ENCODE measurements around the gene CRIP2.

CRIP2 gene

DNA sequence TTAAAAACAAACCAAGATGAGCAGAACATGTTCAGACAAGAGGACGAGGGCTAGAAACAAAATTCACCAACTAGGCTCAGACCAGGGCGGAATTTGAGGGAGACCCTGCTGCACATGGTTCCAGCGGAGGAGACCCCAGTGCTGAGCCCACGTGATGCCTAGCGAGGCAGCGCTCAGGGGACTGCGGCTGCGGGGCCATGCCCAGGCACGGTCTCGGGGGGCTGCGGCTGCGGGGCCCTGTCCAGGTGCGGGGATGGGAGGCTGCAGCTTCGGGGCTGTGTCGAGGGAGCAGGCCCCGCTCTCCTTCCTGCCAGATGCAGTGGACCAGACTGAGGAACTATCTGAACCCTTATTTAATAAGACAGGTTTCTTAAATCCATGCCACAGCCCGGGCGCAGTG lies 12.7 kb upstream of the CRIP2 start:
- no peak for DNase-seq (ENCODE audit: low read depth)

DNA sequence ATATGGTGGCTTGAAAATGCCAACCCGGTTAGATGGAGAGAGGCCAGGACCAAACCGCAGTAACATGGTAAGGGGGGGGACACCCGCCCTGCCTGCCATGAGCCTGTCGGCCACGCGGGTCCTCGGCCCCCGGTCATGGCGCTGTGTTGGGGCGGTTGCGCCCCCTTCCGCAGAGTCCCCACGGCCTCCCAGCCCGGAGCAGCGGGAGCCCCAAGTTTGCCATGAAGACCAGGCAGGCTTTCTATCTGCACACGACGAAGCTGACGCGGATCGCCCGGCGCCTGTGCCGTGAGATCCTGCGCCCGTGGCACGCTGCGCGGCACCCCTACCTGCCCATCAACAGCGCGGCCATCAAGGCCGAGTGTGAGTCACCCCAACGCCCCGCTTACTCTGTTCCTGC lies 10.1 kb upstream of the CRIP2 start:
- no peak for DNase-seq (ENCODE audit: low read depth)

DNA sequence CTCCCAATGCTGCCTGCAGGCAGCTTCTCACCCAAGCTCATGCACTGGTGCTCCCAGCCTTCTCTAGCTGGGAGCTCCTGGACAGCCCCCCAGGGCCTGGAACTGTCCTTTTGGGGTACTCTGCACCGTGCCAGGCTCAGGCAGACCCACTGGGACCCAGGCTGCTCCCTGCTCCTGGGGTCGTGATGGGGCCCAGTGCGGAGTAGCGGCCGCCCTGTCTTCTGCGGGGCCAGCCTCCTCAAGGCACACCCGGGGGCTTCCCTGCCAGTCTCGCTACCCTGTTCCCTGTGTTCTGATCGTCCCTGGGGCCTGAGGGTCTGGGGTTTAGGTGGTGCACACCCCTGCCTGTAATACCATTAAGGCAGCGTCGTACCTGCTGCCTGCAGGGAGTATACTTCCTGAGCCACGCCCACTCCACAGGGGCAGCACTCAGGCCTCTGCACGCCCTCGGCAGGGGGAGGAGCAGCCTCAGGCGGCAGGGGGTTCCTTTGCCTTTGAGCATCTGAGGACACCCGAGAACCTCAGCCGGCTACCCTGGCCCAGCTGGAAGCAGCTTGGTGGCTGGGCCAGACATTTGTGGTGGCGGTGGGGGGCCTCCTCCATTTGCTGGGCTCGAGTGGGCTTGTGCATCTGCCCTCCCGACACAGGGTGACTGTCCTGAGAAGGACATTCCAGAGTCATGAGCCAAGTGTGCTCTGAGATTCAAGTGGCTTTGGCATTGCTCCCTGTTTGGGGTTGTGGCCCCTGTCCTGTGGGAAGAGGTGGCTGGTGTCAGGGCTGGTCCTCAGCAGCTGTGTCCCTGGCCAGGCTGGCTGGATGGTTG lies 9.2 kb upstream of the CRIP2 start:
- DNase-seq (ENCODE audit: low read depth), result no peak

DNA sequence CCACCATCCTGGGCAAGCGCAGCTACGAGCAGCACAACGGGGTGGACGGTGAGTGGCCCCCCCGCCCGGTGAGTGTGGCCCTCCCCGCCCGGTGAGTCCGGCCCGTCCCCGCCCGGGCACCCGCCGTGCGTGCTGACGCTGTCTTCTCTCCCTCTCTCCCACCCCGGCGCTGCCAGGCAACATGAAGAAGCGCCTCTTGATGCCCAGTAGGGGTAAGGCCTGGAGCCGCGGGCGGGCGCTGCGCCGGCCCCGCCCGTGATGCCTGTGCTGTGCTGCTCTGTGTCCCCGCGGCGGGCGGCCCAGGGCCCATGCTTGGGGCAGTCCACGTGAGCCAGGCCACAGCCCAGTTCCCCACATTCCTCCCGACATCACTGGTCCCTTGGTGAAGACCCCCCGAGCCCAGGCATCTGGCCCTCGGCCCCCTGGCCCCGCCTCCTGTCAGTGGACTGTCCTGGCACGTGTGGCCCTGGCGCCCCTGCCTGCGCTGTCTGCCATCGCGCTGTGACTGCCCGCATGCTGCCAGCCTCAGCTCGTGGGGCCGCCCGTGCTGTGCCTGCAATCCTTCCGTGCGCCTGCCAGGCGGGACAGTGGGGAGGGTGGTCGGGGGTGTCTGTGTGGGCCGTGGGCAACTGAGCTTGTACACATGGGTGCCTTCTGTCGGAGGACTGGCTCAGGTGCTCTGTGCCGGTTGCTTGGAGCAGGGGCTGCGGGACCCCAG lies 7.9 kb upstream of the CRIP2 start:
- no peak for DNase-seq (ENCODE audit: low read depth)

DNA sequence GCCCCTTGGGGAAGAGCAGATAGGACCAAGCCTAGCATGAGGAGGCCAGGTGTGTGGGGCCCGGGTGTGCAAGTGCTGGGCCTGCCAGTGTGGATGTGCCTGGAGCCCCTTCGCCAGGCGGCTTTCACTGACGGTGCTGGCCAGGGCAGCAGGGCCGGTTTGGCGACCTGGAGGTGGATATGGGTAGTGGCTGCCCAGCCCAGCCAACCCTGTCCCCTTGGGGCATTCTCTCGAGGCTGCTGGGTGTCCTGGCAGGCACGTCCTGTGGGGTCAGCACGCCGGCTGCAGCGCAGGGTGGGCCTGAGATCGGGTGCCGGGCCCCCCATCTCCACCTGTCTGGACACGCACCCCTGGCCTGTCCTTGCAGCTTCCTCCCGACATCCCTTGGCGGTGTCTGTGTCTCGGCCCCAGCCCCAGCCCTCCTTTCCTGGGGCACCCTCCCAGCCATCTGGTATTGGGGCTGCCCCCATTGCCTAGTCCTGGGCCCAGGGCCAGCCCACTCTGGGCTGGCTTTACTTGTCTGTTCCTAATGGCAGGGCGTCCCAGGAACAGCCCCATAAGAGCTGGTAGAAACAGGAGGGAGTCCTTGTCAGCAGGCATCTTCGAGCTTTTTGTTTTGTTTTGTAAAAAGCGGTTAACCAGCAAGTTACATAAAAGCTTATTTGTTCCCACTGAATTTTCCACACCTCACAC lies 7.2 kb upstream of the CRIP2 start:
- DNase-seq (ENCODE audit: low read depth), result no peak

DNA sequence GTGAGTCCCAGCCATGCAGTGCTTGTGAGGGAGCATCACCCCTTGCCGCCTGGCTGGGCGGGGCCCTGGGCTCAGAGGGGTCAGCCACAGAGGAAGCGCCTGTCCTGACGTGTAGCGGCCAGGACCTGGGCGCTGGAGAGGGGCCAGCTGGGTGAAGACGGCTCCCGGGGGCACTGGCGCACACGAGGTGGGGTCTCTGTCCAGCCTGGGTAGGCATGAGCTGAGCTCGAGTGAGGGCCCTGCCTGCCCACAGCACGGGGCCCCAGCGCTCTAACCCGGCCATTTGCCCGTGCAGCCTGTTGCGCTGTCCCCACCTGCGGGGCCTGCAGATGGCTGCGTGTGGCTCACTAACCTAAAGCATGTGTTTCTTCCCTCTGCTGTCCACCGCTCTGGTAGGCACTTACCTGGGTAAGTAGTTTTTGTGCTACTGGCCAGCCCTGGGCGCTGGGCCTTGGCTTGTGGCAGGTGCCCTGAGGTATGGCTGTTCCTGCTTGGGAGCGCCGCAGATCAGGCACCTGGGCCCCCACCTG lies 6.6 kb upstream of the CRIP2 start:
- no peak for DNase-seq (ENCODE audit: low read depth)

DNA sequence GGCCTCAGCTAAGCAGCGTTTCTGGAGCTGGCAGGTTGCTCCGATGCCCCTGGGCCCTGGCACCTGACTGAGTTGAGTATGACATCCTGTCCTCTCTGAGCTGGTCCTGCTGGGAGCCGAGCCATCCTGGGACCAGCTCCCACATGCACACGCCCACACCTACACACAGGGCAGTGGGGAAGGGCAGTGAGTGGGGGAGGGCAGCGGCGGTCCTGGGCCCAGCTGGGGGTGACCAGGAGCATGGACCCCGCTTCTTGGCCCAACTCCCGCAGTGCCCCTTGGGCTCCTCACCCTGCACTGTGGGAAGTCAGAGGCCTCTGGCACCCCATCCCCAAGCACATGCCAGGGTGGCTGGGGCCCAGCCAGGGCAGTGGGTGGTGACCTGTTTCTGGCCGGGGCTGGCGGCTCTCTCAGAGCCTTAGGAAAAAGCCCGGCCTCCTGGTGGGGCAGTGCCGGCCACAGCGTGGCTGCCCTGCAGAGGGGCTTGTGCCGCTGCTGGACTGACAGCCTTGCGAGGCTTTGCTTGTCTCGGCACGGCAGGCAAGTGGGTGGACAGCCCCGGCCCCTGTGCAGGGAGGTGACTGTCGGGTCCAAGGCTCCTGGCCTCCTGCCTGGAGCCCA lies 5.9 kb upstream of the CRIP2 start:
- no peak for DNase-seq (ENCODE audit: low read depth)

DNA sequence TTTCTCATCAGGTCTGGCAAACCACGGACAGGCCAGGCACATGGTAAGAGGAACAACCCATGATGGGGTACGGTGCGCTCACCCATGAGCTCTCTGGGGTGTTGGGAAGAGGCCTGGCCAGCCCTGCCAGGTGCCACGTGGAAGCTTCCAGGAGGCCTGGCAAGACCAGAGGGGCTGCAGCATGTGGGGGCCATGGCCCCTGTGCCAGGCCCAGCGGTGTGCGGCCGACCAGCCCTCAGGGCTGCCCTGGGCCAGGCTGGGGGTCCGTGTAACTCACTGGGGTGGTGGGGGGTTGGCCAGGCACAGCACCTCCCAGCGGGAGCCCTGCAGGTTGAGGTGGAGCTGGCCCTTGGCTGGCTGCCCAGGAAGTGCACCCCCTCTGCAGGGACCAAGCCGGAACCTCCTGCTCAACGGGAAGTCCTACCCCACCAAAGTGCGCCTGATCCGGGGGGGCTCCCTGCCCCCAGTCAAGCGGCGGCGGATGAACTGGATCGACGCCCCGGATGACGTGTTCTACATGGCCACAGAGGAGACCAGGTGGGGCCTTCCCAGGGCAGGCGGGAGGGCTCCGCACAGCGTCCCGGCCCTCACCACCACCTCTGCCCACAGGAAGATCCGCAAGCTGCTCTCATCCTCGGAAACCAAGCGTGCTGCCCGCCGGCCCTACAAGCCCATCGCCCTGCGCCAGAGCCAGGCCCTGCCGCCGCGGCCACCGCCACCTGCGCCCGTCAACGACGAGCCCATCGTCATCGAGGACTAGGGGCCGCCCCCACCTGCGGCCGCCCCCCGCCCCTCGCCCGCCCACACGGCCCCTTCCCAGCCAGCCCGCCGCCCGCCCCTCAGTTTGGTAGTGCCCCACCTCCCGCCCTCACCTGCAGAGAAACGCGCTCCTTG lies 4.9 kb upstream of the CRIP2 start:
- no peak for DNase-seq (ENCODE audit: low read depth)

DNA sequence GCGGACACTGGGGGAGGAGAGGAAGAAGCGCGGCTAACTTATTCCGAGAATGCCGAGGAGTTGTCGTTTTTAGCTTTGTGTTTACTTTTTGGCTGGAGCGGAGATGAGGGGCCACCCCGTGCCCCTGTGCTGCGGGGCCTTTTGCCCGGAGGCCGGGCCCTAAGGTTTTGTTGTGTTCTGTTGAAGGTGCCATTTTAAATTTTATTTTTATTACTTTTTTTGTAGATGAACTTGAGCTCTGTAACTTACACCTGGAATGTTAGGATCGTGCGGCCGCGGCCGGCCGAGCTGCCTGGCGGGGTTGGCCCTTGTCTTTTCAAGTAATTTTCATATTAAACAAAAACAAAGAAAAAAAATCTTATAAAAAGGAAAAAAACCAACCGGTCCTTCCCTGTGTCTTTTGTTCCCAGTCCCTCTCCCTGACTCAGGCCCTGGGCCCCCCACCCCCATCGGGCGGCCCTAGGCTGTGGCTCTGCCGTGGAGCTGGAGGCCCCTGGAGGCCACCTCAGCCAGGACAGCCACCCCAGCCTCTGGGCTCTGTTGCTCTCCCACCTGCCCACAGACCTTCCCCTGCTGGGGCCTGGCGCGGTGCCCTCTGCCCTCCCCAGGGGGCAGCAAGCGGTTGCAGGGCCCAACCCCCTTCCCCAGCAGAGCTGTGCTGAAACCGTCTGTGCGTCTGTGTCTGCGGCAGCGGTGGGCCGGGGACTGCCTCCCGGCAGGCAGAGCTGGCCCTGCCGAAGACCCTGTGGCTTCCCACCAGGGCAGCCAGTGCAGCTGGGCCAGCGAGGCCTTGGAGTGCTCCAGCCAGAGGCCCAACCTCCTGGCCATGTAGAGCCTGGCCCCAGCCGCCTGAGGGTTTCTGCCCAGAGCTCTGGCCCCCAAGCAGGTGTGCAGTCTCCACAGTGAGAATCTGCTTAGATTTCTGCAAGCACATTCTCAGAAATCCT lies 4.0 kb upstream of the CRIP2 start:
- DNase-seq (ENCODE audit: low read depth), result no peak

DNA sequence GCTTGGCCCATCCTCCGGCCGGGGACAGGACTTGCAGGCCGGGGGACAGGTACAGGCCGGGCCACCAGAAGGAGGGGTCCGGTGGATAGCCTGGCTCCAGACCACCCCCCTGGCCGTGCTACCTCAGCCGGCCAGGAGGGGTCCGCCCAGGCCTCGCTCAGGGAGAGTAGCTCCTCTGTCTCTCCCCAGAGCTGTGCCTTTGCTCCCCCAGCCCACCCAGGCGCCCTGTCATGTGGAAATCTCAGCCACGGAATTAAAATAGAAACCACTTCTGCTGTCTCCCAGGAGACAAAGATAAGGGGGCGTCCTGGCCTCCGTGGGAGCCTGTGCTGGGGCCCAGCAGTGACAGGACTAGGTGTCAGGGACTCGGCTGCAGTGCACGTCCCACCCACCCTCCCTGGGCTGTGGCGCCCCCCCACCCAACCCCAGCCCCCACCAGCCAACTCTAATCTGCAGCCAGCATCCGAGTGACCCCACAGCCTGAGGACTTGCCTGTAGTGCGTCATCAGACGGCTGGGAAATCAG lies 3.3 kb upstream of the CRIP2 start:
- DNase-seq (ENCODE audit: low read depth), result no peak

DNA sequence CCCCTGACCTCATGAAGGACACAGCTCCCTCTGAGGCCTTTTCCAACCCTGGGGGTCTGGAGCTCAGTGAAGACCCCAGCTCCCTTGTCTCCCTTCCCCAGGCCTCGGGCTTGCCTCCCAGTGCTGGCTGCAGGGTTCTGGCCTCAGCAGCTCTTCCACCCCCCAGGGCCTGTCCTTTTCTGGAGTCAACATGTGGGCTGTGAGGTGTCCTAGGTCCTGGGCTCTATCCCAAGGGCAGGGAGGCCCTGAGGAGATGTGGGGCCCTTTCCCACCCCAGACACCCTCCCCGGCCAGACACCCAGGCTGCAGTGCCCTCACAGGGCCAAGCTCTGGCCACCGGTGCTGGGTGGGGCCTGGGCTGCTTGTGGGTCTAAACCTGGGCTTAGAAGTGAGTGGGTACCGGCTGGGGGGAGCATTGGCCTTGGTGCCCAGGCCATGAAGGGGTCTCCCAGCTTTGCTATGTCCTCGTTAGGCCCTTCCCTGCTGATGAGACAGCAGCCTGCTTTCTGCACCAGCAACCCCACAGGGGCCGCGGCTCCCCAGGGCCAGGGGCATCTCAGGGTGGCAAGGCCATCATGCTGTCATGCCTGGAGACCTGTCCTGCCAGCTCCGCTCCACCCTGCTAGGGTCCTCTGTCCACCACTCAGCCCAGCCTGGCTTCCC lies 2.7 kb upstream of the CRIP2 start:
- DNase-seq (ENCODE audit: low read depth), result no peak

DNA sequence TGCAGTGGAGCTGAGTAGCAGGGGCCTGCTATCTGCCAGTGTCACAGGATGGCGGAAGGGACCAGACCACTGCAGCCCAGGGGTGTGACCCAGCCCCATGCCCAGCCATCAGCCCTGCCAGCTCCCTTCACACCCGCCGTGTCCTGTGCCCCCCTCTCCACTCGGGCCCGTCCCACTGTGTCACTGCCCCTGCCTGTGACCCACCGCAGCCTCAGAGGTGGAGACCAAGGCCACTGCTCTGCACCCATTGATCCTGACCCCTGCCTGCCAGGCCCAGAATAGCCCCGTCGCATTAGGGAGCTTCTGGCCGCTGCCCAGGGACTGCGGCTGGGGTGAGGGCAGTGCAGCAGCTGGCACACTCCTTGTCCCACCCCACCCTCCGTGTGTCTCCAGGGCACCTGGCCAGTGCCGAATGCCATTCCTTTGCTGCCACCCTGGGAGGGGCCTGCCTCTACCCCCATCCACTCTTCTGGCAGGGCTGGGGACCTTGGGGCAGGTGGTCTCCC lies 2.1 kb upstream of the CRIP2 start:
- no peak for DNase-seq (ENCODE audit: low read depth)

DNA sequence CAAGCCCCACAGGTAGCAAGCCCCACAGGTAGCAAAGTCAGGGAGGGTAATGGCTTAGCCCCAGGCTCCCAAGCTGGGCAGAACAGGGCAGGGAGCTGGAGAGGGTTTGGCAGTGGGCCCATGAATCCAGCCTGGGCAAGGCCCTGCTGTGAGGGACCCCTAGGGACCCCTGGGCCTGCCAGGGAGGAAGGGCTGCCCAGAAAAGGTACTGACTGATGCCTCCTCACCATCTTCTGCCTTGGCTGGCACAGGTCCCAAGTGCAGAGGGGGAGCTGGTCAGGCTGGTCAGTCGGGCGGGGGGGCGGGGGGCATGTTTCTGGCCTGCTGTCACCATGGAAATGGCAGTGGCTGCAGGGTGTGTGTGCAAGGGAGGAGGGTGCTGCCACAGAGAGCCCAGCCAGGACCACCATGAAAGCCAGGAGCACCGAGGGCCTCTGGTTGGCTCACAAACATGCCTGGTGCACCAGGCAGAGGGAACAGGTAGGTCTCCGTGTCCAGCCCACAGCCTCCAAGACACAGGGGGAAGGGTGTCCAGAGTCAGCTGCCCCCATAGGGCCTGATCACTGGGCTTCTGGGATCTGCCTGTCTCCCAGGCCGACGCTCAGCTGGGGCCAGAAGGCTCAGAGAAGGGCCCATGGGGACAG lies 1.5 kb upstream of the CRIP2 start:
- no peak for DNase-seq (ENCODE audit: low read depth)

DNA sequence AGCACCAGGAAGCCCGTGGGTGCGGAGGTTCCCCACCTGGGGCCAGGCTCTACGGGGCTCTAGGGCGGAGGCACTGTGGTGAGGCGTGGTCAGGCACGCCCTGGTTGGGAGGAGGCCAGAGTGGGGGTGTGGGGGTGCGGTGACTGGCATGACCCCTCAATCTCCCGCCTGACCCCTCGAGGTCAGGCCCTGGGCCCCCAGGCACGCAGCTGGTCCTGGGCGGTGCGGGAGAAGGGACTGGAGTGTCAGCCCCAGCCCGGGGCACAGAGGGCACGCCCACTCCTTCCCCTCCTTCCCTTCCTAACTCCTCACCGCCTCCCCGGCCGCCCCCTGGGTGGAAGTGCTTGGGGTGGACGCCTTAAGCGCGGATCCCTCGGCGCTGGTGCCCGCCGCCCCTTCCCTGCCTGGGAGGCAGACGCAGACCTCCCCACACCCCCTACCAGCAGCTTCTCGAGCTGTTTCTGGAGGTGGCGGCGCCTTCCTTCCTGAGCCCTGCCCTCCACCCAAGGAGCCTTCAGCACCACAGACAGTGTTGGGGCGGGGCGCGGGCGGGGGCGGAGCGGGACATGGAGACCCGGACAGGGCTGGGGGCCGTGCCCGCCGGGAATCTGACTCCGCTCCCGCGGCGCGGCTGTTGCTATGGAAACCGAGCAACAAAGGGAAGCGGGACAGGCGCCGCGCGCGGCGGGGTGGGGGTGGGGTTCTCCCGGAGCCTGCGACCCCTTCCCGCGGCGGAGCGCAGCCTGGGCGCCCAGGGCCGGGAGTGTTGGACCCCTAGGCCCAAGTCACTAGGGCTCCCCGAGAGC lies 741 bp upstream of the CRIP2 start:
- peak; percentile 75 for DNase-seq (ENCODE audit: low read depth)

DNA sequence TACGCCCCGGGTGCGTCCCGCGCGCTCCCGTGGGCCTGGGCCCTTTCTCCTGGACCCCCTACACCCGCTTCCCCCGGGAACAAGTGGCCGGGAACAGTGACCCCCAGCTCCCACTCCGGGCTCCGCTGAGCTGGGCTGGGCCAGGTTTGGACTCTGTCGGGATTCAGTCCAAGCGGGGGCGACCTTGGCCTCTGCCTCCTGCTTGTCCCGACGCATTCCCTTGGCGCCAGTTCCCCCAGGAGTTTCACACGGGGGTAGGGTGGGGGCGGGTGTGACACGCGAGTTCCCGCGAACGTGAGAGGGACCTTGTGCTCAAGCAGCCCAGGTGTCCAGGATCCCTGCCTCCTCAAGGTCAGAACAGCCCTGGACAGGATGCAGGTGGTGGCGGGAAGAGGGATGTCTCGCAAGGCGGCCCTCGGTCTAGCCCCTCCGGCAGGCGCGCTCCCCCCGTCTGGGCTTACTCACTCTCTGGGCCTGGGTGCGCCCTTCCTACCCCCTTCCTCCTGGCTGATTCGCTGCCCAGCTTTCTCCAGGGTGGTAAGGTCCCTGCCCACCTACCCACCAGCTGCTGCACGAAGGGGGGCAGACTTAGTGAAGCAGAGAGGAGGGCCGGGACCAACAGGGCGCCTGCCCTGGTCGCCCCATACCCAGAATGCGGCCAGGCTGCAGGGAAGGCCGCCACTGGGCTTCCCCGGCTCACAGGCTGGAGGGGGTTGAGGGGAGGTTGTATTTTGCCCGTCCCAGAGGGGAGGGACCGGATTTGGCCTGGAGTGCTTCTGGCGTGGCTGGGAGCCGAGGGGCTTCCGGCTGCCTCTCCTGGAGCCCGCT lies 862 bp downstream of the CRIP2 start:
- no peak for DNase-seq (ENCODE audit: low read depth)

DNA sequence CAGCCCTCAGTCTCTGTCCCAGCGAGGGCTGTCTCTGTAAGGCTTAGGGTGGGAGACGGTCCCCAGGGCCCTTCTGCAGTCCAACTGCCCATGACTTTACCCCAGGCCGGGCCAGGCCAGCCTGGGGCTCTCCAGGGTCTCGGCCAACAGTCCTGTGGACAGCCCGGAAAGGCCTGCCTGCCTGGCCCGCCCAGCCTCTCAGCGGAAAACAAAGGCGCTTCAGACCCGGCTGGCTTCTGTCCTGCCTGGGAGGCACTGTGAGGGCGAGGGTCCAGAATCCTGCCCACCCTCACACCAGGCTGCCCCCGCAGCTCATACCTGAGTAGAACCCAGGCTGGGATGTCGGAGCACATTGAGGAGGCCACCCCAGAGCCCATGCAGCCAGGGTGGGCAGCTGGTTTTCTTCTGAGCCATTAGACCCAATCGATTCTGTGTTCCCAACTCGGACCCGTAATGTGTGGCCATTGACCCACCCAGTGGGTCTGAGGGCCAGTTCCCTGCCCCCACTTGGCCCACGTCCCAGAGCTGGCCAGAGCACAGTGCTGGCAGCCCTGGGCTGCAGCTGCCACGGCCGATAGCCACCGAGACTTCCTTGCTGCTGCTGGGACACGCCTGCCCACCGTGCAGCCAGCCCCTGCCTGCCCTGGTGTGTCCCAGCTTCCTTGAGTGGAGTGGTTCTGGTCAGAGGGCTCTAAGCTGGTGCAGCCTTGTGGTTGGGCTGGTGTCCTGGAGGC lies 1.6 kb downstream of the CRIP2 start:
- no peak for DNase-seq (ENCODE audit: low read depth)

Measured in T follicular helper cell (primary cell).